A172 (cell line): Measurements from ENCODE around the gene NT5C1B. TPM values are rescaled to one million over a fixed set of nuclear protein-coding genes. Genes with fewer than 3 reads are reported as not detected.

Source experiments
- DNase-seq: peaks from one replicate; pipeline ENCODE4 v3.0.0-alpha.2; 2015; ENCODE audit warnings: low spot score
- total RNA-seq: library from RNA; depleted of rRNA; stranded (reverse); fragments of >200 nt; shearing (Covaris generic); gene quantifications from 2 replicates; pipeline ENCODE4 v1.2.3, GENCODE V29; 2014; rRNA removed

NT5C1B gene
- total RNA-seq, 1 experiment from 2014 or later = not detected

DNA sequence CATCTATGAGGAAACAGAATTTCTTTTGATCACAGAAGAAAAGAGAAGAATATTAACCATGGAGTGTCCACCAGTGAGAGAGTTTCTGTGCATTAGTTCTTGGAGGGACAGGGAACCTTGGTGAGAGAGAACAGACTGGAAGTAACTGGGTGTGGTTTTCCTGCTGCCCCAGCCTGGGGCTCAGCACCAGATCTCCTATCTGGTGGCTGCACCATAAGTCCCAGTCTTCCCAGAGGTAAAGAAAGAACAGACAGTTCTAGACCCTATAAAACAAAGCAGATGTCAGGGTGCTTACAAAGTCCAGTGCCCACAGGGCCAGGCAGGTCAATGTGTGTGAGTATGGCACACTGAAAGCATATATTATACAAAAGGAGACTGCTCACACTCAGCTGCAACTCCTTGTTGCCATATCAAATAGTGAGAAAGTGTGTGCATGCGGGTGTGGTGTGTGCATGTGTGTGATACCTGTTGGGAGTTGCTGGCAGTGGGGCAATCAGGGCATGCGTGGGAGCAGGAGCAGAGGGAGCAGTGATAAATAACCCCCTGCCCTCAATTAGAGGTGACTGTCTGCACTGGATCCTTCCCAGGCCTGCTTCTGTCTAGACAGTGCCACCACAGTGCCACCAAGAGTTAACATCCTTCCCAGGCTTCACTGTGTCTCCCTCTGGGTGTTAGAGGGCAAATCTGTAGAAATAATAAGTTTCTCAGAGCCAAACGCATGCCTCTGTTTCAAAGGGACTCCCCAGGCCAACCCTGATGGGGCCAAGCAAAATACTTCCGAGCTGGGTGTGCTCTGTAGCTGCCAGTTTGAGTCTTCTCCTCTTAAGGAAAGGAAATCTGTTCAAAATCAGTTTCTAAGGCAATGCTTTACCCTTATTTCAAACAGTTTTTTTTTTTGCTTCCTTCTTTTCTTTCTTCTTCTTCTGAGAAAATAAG is 74.6 kb downstream of the NT5C1B start:
- no peak for DNase-seq

Other genes starting within 250 kb of the NT5C1B start
- gene RDH14, start 28.9 kb downstream of the NT5C1B start, total RNA-seq = 41.4 and 41.5 TPM in 2 replicates